ENCODE measurements around the gene TMEM17. TPM values are rescaled to one million over a fixed set of nuclear protein-coding genes. Genes with fewer than 3 reads are reported as not detected.

TMEM17 gene
- total and polyA plus RNA-seq, 2 of the 13 experiments (the other 11 are each of a cell fraction or from before 2014, with no cell fraction given) = 0.22 to 0.50 TPM

DNA sequence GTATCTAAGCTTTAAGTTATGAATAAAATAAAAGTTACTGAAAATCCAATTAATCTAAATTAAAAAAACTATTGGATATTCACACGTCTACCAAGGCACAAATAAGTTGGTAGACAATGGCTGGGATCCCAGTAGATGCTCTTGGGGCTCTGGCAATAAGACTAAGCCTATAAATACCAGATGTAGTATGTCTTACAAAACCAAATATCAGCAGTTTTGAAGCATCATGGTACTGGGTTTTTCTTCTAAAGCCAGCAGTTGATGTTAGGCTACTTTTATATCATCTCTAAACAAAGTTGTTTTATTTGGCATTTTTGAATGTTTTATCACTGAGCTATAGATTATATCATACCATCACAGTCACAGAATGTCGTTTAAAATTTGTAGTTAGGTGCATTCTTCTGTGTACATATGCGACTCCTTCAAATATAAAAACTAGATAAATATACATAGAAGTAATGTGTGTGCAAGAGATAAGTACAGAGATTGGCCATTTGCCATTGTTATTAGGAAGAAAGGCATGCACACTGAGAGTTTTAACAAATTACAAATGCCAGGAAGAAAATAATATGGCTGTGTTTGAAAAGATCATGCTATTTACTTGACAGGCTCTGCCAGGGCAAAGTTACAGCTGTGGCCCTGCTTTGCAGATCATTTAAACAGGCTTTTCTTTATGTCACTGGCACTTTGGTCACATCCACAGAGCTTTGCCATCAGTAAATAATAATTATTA lies 21.6 kb upstream of the TMEM17 start (continued):
- TF ChIP-seq U2AF2 (IDR thresholded peaks at IDR 0.05; ENCODE audit: low read depth, low read length) (no peak), ZNF335 (CRISPR knock-in tag; IDR thresholded peaks at IDR 0.05) (no peak), ZNF343 (CRISPR knock-in tag; IDR thresholded peaks at IDR 0.05) (no peak), ZKSCAN5 (CRISPR knock-in tag; IDR thresholded peaks at IDR 0.05) (no peak), JDP2 (CRISPR knock-in tag; IDR thresholded peaks at IDR 0.05; ENCODE audit: borderline replicate concordance) (no peak), NR2F6 (IDR thresholded peaks at IDR 0.05) (peak; percentile 56; the same call in 1 of the 2 replicates), NR2F6 (CRISPR knock-in tag; IDR thresholded peaks at IDR 0.05) (0 out of 2 replicates have a peak, but pooled peaks have one; percentile 17), WIZ (CRISPR knock-in tag; IDR thresholded peaks at IDR 0.05) (no peak), ZNF296 (CRISPR knock-in tag; conservative IDR thresholded peaks at IDR 0.05) (no peak), ZNF644 (CRISPR knock-in tag; IDR thresholded peaks at IDR 0.05; ENCODE audit: low read depth) (no peak), ZNF839 (CRISPR knock-in tag; IDR thresholded peaks at IDR 0.05; ENCODE audit: borderline replicate concordance) (no peak), POLR2G (IDR thresholded peaks at IDR 0.05; ENCODE audit: low read depth, low read length) (no peak), GZF1 (CRISPR knock-in tag; IDR thresholded peaks at IDR 0.05) (no peak), ZBTB7B (CRISPR knock-in tag; IDR thresholded peaks at IDR 0.05) (no peak)
- TF ChIP-seq, protein P1, sequence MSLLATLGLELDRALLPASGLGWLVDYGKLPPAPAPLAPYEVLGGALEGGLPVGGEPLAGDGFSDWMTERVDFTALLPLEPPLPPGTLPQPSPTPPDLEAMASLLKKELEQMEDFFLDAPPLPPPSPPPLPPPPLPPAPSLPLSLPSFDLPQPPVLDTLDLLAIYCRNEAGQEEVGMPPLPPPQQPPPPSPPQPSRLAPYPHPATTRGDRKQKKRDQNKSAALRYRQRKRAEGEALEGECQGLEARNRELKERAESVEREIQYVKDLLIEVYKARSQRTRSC (CRISPR knock-in tag; IDR thresholded peaks at IDR 0.05; ENCODE audit: low read depth) = no peak
- TF ChIP-seq, protein P2, sequence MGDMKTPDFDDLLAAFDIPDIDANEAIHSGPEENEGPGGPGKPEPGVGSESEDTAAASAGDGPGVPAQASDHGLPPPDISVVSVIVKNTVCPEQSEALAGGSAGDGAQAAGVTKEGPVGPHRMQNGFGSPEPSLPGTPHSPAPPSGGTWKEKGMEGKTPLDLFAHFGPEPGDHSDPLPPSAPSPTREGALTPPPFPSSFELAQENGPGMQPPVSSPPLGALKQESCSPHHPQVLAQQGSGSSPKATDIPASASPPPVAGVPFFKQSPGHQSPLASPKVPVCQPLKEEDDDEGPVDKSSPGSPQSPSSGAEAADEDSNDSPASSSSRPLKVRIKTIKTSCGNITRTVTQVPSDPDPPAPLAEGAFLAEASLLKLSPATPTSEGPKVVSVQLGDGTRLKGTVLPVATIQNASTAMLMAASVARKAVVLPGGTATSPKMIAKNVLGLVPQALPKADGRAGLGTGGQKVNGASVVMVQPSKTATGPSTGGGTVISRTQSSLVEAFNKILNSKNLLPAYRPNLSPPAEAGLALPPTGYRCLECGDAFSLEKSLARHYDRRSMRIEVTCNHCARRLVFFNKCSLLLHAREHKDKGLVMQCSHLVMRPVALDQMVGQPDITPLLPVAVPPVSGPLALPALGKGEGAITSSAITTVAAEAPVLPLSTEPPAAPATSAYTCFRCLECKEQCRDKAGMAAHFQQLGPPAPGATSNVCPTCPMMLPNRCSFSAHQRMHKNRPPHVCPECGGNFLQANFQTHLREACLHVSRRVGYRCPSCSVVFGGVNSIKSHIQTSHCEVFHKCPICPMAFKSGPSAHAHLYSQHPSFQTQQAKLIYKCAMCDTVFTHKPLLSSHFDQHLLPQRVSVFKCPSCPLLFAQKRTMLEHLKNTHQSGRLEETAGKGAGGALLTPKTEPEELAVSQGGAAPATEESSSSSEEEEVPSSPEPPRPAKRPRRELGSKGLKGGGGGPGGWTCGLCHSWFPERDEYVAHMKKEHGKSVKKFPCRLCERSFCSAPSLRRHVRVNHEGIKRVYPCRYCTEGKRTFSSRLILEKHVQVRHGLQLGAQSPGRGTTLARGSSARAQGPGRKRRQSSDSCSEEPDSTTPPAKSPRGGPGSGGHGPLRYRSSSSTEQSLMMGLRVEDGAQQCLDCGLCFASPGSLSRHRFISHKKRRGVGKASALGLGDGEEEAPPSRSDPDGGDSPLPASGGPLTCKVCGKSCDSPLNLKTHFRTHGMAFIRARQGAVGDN (CRISPR knock-in tag; IDR thresholded peaks at IDR 0.05) = no peak
- TF ChIP-seq, protein P3, sequence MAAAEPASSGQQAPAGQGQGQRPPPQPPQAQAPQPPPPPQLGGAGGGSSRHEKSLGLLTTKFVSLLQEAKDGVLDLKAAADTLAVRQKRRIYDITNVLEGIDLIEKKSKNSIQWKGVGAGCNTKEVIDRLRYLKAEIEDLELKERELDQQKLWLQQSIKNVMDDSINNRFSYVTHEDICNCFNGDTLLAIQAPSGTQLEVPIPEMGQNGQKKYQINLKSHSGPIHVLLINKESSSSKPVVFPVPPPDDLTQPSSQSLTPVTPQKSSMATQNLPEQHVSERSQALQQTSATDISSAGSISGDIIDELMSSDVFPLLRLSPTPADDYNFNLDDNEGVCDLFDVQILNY (CRISPR knock-in tag; conservative IDR thresholded peaks at IDR 0.05) = no peak
- TF ChIP-seq, protein P4, sequence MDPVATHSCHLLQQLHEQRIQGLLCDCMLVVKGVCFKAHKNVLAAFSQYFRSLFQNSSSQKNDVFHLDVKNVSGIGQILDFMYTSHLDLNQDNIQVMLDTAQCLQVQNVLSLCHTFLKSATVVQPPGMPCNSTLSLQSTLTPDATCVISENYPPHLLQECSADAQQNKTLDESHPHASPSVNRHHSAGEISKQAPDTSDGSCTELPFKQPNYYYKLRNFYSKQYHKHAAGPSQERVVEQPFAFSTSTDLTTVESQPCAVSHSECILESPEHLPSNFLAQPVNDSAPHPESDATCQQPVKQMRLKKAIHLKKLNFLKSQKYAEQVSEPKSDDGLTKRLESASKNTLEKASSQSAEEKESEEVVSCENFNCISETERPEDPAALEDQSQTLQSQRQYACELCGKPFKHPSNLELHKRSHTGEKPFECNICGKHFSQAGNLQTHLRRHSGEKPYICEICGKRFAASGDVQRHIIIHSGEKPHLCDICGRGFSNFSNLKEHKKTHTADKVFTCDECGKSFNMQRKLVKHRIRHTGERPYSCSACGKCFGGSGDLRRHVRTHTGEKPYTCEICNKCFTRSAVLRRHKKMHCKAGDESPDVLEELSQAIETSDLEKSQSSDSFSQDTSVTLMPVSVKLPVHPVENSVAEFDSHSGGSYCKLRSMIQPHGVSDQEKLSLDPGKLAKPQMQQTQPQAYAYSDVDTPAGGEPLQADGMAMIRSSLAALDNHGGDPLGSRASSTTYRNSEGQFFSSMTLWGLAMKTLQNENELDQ (CRISPR knock-in tag; IDR thresholded peaks at IDR 0.05; ENCODE audit: borderline replicate concordance) = no peak
- TF ChIP-seq, protein P5, sequence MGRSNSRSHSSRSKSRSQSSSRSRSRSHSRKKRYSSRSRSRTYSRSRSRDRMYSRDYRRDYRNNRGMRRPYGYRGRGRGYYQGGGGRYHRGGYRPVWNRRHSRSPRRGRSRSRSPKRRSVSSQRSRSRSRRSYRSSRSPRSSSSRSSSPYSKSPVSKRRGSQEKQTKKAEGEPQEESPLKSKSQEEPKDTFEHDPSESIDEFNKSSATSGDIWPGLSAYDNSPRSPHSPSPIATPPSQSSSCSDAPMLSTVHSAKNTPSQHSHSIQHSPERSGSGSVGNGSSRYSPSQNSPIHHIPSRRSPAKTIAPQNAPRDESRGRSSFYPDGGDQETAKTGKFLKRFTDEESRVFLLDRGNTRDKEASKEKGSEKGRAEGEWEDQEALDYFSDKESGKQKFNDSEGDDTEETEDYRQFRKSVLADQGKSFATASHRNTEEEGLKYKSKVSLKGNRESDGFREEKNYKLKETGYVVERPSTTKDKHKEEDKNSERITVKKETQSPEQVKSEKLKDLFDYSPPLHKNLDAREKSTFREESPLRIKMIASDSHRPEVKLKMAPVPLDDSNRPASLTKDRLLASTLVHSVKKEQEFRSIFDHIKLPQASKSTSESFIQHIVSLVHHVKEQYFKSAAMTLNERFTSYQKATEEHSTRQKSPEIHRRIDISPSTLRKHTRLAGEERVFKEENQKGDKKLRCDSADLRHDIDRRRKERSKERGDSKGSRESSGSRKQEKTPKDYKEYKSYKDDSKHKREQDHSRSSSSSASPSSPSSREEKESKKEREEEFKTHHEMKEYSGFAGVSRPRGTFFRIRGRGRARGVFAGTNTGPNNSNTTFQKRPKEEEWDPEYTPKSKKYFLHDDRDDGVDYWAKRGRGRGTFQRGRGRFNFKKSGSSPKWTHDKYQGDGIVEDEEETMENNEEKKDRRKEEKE (IDR thresholded peaks at IDR 0.05) = no peak
